GM18498 (cell line): ENCODE data around the gene EEFSEC.

Experiments
- ATAC-seq: cut with Tn5 transposase; IDR thresholded peaks from one replicate; pipeline ENCODE4 v1.9.1; 2021; ENCODE audit warnings: mild to moderate bottlenecking, moderate library complexity; ENCODE audit not compliant: unreplicated experiment

EEFSEC gene

DNA sequence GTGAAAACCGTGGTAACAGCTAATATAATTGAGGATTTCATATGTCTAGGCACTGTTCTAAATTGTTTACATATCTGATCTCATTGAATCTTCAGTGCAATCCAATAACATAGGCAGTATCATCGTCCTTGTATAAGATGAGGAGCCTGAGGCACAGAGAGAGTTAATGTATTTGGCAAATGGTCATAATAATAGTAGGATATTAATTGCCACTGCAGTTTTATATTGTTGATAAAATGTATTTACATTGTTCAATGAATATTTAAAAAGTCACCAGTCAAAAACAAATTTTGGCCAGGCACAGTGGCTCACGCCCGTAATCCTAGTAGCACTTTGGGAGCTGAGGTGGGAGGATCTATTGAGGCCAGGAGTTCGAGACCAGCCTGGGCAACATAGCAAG, 88.5 kb downstream of the EEFSEC start:
- ATAC-seq, result no peak

DNA sequence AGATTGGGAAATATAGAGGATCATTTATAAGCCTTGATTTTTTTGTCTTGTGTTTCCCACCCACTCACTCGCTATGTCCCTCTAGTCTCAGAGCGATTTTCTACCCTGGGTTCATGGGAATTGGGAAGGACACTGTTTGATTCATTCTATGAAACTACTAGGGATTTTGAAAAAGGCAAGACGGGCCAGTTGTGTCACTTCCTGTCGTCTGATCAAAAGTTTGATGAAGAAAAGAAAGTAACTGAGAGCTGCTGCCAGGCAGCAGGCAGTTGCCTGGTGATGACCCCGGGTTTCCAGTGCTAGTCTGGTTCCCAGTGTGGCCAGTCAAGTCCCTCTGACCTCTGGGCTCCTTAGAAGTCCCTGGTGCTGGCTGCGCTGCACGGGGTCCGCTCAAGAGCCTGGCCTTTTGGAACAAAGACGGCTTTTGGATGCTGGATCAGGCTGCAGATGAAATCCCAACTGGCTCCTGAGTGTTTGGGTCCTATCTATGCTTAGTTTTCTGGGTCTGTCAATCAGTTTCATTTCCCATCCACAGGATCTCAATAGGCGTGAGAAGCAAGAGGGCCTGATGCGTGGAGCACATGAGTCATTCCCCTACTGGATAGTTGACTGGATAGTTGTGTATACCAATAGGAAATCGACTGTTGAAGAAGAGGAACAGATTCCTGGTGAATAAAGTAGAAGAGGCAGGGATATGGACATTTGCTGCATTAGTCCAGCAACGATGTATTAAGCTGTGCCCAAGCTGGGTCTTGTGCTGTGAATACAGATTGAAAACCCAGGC, 89.7 kb downstream of the EEFSEC start:
- no peak for ATAC-seq

DNA sequence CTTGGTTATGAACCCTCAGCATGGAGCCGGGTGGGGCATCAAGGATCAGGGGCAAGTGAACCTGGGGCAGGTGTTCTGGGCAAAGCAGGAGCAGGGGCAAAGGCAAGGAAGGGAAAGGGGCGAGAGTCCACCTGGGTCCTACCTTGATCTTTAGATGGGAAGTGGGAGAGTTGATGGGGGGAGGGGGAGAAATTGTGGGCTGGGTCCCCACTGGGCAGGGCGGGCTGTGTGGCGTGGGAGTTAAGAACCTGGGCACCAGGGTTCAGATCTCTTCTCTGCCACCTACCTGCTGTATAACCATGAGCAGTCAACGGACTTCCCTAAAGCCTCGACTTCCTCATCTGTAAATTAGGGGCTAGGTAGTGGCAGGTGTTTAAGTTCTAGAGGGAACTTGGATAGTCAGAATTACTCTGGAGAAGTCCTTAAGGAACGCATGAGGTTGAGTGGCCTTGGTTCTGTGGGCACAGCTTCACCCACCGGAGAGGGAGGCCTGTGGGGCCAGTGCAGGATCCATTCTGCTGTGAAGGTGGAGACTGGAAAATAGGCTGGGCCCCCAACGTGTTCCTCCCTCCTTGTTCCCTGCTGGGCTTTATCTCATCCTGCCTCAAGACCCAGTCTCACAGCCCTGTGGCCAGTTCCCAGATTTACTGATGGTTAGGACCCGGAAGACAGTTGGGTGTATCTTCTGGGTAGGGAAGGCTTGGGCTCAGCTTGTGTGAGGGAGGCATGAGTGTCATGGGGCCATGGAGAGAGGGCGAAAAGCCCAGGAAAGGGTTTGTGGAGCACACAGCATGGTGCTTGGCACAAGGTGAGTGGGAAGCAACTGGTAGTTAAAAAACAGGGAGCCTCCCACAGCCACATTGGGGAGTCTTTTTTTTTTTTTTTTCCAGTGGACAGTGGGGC, 90.6 kb downstream of the EEFSEC start:
- ATAC-seq, result no peak

GRCh38 chr3:128245460-128245859, 92.2 kb downstream of the EEFSEC start:
- ATAC-seq, result no peak

GRCh38 chr3:128247666-128248409, 94.6 kb downstream of the EEFSEC start:
- no peak for ATAC-seq

- ATAC-seq, result no peak
Observed at GRCh38 chr3:128252083-128252482, 98.8 kb downstream of the EEFSEC start.

DNA sequence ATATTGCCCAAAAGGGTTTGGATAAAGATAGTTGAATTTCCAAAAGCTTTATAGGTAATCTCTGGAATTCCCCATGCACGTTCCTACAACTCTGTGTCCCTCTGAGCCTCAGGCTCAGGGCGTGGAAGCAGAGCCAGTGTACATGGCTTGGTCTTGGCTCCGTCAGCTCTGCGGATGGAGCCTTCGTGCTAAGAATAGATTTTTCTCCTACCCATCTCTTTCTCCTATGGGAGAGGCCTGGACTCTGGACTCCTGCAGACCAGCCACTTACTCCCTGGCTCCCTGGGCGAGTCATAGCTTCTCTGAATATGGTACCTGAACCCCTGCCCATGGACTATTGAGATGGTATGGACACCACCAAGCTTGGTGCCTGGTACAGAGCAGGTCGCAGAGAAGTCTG, 99.9 kb downstream of the EEFSEC start:
- ATAC-seq, result no peak

DNA sequence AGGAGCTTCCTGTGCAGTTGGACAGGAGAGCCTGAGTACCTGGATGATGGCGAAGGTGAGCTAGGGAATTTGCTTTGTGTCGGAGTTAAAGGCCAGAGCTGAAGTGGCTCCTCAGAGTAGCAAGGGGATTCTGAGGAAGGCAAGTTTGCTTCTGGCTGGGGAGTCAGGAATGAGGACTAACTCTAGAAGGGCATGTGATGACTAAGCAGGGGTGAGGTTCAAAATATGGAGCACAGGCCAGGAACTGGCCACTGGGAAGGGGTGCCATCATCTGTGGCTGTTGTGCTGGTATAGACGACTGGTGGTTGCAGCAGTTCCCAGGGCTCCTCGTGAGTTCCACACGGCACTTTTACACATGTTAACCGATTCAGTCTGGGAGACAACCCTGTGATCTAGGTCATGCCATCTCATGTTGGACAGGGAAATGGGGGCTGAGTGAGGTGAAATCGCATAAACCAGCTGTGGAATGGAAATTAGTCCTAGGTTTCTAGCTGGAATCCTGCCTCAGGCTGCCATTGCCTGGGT, 100.8 kb downstream of the EEFSEC start:
- ATAC-seq, result no peak

- ATAC-seq, result no peak
Observed at GRCh38 chr3:128254967-128255366, 101.7 kb downstream of the EEFSEC start.

DNA sequence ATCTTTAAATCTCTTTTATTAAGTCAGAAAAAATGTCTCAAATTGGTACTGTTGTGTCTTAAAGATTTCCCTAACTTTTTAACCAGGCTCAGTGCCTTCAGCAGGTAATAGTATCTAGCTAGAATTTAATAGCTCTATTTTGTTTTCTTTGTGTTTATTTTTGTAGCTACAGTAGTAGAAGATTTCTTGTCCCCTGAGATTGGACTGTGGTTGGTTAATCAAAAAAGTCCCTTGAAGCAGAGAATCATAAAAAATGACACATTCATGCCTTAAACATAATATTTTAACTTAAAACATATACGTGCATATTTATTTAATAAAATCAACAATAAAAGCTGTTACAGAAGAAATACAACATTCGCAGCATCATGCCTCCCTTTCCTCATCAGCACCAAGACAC, 102.8 kb downstream of the EEFSEC start:
- no peak for ATAC-seq

DNA sequence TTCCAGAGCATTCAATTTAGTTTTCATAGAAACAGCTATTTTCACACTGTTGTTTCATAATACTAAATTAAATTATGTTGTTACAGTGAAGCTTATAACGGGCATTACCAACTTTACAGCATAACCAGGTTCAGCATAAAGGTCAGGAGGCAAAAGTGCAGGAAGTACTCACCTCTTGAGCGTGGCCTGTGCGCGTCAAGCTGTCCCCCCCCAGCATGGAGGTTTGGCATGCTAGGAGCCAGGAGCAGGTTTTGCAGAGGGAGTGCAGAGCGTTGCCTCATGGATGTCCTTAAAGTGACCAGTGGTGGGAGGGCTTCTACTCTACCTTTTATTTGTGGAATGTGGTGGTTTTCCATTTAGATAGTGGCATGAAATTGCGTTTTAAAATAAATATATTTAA, 104.4 kb downstream of the EEFSEC start:
- ATAC-seq, result no peak

GRCh38 chr3:128260275-128260674, 107.0 kb downstream of the EEFSEC start:
- no peak for ATAC-seq

DNA sequence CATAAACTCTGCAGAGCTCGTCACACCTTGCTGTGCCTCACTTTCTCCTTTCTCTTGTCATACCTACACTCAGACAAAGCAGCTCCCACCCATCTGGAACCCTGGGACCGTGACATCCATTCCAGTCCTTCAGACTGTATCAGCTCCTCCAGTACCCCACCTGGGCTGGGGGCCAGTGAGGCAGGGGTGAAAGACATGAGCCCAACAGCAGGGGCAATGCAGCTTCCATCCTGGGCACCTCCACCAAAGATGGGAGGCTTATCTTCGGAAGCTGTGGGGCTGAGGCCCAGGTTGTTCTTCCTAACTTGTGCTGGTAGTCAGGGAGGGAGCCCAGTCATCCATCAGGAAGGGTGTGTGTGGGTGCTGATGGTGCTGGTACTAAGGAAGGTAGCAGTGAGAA, 109.2 kb downstream of the EEFSEC start:
- no peak for ATAC-seq

- ATAC-seq, result no peak
Observed at GRCh38 chr3:128263118-128263517, 109.8 kb downstream of the EEFSEC start.

GRCh38 chr3:128263946-128264345, 110.7 kb downstream of the EEFSEC start:
- no peak for ATAC-seq

- ATAC-seq, result no peak
Observed at GRCh38 chr3:128266453-128266852, 113.2 kb downstream of the EEFSEC start.

GRCh38 chr3:128267541-128267940, 114.3 kb downstream of the EEFSEC start:
- no peak for ATAC-seq

GRCh38 chr3:128269006-128269775, 115.9 kb downstream of the EEFSEC start:
- ATAC-seq, result no peak

- ATAC-seq, result no peak
Observed at GRCh38 chr3:128269796-128270195, 116.5 kb downstream of the EEFSEC start.
